Amygdala (tissue), 56 donors: ENCODE measurements around the gene MXI1.
A peak's percentile ranks its signal among the peaks of the same experiment; 100 is the strongest.
"Not testable (repeated sequence)": the region's sequence is repeated elsewhere in the genome, so short reads cannot be mapped to it uniquely, and the experiment has no call there.

Source experiments
- DNase-seq, 56 donors: peaks; one replicate each; lab custom pipeline; 2025; lab: John Stamatoyannopoulos, UW

The MXI1 gene

DNA sequence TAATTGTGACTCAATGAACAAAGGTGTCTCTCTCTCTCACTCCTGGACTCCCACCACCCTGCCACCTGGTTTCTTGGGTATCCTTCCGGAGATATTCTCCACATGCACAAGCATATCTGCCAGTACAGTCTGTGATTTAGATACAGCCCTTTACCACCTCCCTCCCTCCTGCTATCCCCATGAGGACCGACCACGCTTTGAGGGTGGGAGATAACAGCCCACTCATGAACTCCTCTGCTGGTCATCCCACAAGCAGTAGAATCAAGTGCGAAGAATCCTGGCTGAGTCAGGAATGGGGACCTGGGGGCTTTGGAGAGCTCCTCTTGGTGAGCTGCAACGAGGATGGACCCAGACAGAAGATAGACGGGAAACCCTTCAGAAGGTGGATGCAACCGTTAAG, 28.2 kb upstream of the MXI1 start:
- DNase-seq: no peak

DNA sequence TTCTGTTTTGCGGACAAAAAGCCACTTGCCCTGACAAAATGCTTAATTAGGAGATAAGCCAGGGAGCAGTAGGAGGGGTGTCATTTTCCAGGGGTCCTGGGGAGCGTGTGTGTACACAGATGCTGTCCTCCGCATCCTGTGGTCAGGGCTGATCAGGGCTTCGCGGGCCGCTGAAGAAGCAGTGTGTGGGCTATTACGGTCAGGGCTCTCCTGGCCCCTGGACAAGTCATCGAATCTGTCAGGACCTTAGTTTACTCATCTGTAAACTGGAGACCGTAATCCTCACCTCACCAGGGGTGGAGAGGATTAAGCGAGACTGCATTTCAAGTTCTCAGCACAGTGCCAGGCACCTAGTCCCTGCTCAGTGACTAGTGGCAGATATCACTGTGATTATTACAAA, 26.0 kb upstream of the MXI1 start:
- no peak for DNase-seq

DNA sequence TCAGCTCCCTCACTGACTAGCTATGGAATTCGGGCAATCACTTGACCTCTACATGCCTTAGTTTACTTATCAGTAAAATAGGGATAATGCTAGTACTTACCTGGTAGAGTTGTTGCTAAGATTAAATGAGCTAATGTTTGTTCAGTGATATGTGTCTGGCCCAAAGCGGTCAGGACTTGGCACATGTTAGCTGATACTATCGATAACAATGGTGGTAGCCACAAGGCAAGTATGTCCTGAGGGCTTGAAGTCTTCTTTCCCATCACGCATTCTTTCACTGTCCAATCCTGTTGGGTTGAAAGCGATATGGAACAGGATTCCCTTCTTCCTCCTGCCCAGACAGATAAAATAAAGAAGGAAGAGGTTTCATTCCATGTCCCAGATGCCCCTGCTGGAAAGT, 25.5 kb upstream of the MXI1 start:
- DNase-seq: no peak

DNA sequence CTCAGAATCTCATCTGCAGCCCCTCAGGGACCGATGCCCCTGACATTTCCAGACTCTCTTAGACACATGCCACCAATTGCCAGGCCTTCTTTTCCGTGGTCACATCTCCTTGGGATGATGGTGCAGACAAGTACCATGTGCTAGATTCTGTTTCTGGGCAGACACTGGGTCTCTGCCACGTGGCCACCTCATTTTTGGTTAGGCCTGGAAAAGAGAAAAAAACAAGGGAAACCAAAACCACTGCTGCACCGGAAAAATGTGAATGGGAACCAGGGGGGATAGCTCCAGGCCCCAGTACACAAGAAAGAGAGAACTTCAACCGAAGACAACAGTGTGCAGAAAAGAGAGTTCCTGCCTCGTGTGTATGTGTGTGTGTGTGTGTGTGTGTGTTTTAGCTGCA, 23.0 kb upstream of the MXI1 start:
- DNase-seq: no peak

DNA sequence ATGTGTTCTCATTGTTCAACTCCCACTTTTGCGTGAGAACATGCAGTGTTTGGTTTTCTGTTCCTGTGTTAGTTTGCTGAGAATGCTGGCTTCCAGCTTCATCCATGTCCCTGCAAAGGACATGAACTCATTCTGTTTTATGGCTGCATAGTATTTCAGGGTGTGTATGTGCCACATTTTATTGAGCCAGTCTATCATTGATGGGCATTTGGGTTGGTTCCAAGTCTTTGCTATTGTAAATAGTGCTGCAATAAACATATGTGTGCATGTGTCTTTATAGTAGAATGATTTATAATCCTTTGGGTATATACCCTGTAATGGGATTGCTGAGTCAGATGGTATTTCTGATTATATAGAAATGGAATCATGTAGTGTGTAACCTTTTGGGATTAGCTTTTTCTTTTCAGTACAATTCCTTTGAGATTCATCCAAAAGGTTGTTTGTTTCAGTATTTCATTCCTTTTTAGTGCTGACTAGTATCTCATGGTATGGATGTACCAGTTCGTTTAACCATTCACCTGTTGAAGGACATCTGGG, 21.7 kb upstream of the MXI1 start:
- DNase-seq: not testable (repeated sequence)

DNA sequence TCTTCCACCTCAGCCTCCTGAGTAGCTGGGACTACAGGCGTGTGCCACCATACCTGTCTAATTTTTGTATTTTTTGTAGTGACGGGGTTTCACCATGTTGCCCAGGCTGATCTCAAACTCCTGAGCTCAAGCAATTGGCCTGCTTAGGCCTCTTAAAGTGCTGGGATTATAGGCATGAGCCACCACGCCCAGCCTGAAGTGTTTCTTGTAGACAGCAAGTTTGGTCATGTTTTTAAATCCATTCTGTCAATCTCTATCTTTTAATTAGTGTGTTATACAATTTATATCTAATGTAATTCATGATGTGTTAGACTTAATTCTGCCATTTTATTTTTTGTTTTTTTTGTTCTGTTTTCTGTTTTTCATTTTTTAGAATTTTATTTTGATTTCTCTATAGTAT, 17.2 kb upstream of the MXI1 start:
- no peak for DNase-seq

DNA sequence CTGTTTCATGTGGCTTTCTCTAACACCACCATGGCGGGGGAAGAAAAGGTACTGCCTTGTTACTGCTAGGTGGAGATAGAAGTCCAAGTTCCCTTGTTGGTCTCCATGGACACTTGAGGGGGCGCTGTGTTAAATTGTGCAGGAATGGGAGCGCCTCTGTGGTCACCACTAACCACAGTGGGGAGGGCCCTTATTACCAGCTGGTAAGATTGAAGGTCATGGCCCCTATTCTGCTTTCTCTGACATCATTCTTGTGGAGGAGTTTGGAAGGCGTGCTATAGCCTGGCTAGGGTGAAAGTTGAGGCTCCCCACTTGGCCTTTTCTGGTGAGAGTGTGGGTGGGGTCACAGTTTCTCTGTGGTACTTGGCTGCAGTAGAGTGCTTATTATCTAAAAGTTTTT, 14.9 kb upstream of the MXI1 start:
- DNase-seq: no peak

DNA sequence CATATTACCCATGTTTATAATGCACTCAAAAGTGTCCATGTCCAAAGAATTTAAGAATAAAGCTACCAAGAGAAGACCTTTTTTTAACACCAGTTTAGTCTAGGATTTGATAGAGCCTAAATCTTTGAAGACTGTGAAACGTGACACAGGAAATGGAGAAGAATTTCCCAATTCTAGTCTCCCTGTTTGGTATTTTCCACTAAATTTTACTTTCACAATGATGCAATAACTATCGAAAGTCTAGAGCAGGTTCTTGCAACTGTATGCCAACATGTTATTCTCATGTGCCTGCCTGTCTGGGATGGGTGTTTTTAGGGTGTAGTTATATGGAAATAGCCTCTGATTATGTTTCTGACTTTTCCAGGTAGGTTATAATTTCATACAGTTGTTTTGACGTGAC, 6.9 kb upstream of the MXI1 start:
- DNase-seq: no peak

DNA sequence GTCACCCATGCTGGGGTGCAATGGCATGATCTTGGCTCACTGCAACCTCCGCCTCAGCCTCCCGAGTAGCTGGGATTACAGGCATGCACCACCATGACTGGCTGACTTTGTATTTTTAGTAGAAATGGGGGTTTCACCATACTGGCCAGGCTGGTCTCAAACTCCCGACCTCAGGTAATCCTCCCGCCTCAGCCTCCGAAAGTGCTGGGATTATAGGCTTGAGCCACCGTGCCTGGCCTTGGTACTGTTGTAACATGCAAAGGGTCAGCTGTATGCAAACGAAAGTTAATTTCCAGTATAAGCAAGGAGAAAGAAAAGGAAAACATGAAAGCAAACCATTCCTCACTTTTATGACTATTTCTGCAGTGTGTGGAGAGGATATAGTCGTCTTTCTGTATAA, 6.4 kb upstream of the MXI1 start:
- DNase-seq: not testable (repeated sequence)

DNA sequence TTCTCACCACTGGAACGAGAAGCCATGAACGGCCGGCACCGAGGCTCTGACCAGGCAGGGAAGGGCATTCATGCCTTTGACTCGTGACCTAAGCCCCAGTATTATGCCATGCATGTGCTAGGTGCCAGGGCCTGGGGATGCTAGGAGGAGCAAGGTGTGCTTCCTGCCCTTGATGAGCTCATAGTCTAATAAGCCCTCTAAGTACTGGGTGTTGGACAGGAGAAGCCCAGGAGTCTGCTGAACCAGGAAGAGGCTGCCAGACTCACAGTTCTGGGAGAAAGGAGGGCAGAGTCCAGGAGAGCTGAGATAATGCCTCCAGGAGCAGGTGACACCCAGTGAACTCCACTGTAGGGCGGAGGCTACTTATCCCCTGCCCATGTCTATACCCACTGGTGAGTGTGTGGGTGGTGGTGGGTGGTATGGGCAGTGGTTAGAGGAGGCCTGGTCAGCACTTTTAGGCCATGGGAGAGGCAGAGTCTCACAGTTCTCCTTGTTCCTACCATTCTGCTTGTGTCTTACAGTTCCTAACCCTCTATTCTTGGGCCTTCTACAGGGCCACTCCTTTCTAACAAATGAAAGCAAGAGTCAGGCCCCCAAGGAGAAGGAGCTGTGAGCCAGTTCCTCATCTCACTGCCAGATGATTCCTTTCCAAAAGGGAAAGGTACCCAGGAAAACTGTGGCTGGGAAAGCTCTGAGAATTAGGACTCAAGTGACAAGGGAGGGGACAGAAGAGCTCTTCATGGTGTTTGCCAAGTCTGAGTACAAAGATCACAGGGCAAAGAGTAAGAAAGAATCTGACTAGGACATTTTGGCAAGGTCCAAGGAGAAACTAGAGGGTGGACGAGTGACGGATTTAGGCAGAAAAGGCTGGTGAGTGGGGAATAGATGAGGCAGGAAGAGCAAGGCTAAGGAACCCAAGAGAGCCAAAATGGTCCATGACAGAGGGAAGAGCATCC, 3.6 kb upstream of the MXI1 start:
- no peak for DNase-seq

DNA sequence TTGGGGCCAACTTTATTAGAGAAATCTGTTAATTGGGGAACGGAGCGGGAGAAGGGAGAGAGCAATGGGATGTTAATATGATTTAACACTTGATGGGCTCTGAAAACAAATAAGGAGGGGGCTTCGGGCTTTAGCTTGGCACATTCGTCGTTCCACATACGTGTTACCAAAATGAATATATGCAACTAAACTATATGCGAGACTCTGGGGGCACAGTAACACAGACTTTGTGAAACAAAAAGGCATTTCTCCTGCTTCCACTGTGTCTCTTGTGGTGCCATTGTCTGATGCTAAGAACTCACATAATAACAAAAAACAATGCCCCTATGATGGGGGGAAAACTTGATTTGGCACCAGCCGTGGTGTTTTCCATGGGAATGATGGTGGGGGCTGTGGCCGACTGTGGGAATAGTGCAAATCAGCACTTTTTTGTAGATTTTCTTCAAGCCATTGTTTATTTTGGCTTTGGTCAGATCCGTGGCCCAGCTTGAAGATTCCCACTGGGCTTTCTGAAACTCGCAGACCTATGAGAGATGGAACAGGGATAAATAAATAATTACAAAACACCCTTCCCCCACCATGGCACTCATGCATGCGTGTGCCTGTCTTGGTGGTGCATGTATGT, 2.2 kb upstream of the MXI1 start:
- no peak for DNase-seq

DNA sequence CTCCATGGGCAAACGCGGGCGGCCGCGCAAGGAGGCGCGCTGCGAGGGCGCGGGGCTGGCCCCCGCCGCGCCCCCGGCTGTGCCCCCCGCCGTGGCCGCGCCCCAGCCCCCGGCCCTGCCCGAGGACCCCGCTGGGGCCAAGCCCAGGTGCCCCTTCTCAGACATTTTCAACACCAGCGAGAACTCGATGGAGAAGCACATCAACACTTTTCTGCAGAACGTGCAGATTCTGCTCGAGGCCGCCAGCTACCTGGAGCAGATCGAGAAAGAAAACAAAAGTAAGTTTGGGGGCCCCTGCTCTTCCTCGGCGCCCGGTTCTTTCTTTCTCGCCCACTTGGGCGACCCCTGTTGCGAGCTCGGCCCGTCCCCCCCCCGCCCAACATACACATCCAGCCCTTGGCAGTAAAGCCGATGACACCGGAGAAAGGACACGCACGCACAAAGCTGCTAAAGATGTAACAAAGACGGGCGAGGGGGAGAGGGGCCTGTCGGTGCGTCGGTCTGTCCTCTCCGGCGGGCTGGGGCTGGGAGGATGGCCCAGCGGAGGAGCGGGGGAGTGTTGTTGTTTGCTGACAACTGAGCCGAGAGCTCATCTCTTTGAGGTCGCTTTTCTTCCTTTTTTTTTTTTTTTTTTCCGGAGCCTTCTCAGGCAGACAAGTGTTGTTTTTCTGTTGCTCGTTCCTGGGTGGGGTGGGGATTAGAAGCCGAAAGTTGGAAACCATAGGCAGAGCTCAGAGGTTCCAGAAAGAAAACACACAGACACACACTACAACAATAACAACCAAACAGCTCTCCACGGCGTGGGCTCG, 604 bp downstream of the MXI1 start:
- peak in 18 of 56 donors; percentile 17 to 66 (median 50) for DNase-seq

DNA sequence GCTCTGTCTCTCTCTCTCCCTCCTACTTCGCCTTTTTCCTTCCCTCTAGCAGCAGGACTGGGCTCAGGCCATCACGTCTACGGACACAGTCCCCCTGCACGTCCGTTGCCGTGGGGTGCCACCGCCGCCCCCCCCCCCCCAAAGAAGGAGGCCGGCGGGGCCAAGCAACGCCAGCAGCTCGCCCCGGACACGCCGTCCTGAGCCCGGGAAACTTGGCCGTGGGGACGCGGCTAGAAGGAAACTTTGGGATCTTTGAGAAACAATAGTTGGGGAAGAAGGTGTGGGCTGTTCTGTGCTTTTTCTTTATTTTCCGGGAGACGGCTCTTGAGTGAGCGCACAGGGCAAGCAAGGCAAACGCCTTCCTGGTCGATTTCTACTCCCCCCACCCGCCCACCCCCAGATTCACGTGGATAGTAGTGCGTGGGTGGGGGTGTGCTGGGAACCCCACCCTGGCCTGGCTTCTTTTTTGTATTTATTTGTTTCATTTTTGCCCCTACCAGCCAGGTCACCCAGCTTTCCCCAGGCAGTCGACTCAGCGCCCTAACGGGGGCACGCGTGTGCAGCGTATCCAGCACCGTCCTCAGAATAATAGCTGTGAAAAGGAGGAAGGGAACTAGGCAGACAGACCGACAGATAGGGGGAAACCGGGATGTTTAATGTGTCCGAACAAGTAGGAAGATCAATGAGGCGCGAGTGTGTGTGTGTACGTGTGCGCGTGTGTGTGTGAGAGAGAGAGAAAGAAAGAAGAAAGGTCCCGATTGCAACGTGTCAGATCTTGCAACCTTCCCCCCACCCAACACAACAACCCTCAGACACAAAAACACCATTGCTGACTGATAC, 1.4 kb downstream of the MXI1 start:
- peak in 34 of 56 donors; percentile 18 to 80 (median 56) for DNase-seq

DNA sequence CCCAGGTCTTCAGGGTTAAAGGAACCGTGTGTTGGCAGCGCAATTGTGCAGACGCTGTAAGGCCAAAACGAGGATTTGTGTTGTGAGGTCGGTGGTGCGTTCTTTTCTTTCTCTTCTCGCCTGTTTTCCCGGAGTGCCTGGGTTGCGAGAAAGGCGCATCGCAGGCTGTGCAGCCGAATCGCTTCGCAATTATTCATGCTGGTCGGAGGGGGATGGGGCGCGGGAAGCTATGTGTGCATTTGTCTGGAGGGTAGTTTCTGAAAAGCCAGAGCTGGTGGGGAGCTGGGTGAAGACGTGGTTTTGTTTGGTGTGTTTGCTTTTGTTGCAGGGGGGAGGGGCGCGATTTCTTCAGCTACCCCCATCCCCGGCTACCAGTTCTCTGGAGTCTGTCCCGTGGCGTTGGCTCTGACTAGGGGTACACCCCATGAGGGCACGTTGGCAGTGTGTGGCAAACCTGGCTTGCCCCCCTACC, 2.1 kb downstream of the MXI1 start:
- DNase-seq: peak in 47 of 56 donors; percentile 31 to 82 (median 62)

DNA sequence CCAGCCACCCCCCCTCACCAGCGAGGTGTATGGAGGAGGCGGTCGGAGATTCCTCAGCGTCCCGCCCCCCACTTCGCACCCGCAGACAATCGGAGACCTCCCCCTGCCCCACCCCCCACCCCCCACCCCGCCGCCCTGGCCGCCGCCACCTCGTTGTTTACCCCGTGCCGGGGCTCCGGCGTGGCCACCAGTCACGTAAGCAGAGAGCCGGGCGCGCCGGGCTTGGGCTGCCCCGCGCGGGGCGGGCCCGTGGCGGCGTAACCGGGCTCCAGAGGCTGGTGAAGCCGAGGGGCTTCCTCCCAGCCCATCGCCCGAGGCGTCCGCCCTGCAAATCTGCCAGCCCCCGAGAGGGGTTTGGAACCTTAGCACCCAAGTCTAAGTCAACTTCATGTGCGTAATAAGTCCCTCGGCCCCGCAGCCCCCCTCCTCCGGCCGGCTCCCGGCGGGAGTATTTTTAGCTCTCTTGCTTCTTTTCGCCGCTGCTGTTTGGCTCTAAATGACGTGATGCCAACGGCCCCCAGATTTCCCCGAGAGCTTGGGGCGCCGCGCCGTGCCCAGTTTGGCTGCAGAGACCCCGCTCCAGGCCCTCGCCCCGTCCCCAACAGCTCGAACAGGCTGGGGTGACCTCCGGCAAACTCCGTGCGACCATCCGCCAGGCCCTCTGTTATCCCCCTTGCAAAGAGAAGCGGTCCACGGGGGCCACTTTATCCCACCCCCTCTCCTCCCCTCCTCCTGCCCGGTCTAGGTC, 2.7 kb downstream of the MXI1 start:
- peak in 34 of 56 donors; percentile 41 to 79 (median 62) for DNase-seq

DNA sequence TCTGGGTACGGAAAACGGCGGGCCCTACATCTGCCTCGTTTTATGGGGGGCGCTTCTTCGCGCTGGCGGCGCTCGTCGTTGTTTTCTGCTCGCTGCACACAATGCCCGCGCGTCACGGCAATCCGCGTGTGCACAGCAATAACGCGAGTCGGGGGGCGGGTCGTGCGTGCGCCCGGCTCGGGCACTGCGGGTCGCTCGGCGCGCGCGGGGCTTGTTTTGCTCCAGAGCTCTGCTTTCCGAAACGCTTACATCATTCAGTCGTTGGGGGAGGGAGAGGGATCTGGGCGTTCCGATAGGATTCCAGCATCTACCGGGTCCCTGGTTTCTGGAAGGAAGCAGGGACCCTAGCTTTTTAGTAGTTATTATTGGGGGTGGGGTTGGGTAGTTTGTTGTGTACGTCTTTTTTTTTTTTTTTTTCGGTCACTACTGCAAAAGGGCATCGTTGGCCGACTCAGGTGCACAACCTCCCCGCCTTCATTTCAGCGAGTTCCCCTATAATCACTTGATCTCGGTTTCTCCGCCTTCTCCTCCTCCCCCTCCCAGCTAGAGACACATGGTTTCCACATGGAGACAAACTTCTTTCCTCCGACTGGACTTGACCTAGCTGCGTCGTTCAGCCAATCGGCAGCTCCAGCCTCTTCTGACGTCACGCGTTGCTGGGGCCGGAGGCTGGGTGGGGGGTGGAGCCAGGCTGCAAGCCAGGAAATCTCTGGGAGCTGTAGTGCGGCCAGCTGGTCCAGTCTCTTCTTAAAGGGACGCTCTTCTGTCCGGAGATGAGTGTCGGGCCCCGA, 3.5 kb downstream of the MXI1 start:
- peak; percentile 68 to 100 (median 97) for DNase-seq

DNA sequence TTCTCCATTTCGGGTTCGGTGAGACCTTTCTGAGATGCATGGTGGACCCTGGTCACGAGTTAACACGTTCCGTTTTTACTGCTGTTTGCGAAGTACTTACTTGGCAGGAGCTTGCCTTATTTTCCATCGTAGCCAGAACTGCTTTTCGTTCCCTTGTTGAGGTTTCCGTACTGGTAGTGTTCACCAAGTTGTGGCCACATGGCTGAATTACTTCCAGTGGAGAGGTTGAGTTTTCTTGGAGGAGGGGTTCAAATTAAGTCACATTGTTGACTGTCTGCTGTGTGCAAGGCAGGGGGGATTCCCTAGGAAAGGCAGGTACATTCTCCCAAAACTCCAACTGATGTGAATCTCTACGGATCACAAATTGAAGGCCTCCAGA, 4.0 kb downstream of the MXI1 start:
- DNase-seq: peak in 1 of 56 donors; percentile 88
